ENCODE results near the gene BMERB1.
"Not testable (repeated sequence)": the region's sequence is repeated elsewhere in the genome, so short reads cannot be mapped to it uniquely, and the experiment has no call there.

Gene BMERB1

GRCh38 chr16:15566095-15566494, 131.7 kb downstream of the BMERB1 start:
- DNase-seq, result no peak

GRCh38 chr16:15567823-15568222, 133.4 kb downstream of the BMERB1 start:
- no peak for DNase-seq

GRCh38 chr16:15570666-15571065, 136.3 kb downstream of the BMERB1 start:
- DNase-seq, result not testable (repeated sequence)

GRCh38 chr16:15571557-15571956, 137.2 kb downstream of the BMERB1 start:
- no peak for DNase-seq

GRCh38 chr16:15572329-15573001, 138.1 kb downstream of the BMERB1 start:
- no peak for DNase-seq

- DNase-seq, result no peak
These were observed 139.0 kb downstream of the BMERB1 start for GRCh38 chr16:15573274-15573895.

- DNase-seq, result not testable (repeated sequence)
These were observed 139.7 kb downstream of the BMERB1 start for GRCh38 chr16:15573896-15574613.

- no peak for DNase-seq
These were observed 140.2 kb downstream of the BMERB1 start for GRCh38 chr16:15574614-15574948.

- no peak for DNase-seq
These were observed 141.1 kb downstream of the BMERB1 start for GRCh38 chr16:15575293-15576049.

GRCh38 chr16:15576960-15577958, 142.9 kb downstream of the BMERB1 start:
- no peak for DNase-seq

- DNase-seq, result no peak
These were observed 144.4 kb downstream of the BMERB1 start for GRCh38 chr16:15578824-15579223.

- DNase-seq, result no peak
These were observed 146.9 kb downstream of the BMERB1 start for GRCh38 chr16:15581127-15581815.

GRCh38 chr16:15583526-15583925, 149.1 kb downstream of the BMERB1 start:
- no peak for DNase-seq

- DNase-seq, result no peak
These were observed 151.6 kb downstream of the BMERB1 start for GRCh38 chr16:15585956-15586355.

GRCh38 chr16:15586716-15587115, 152.3 kb downstream of the BMERB1 start:
- DNase-seq, result no peak

- no peak for DNase-seq
These were observed 152.9 kb downstream of the BMERB1 start for GRCh38 chr16:15587152-15587825.

- DNase-seq, result no peak
These were observed 157.9 kb downstream of the BMERB1 start for GRCh38 chr16:15592324-15592723.

GRCh38 chr16:15593235-15593634, 158.8 kb downstream of the BMERB1 start:
- DNase-seq, result no peak

- DNase-seq, result no peak
These were observed 160.4 kb downstream of the BMERB1 start for GRCh38 chr16:15594711-15595320.

GRCh38 chr16:15597135-15597534, 162.7 kb downstream of the BMERB1 start:
- no peak for DNase-seq
